Measurements from ENCODE around the gene HERC4.

DNA sequence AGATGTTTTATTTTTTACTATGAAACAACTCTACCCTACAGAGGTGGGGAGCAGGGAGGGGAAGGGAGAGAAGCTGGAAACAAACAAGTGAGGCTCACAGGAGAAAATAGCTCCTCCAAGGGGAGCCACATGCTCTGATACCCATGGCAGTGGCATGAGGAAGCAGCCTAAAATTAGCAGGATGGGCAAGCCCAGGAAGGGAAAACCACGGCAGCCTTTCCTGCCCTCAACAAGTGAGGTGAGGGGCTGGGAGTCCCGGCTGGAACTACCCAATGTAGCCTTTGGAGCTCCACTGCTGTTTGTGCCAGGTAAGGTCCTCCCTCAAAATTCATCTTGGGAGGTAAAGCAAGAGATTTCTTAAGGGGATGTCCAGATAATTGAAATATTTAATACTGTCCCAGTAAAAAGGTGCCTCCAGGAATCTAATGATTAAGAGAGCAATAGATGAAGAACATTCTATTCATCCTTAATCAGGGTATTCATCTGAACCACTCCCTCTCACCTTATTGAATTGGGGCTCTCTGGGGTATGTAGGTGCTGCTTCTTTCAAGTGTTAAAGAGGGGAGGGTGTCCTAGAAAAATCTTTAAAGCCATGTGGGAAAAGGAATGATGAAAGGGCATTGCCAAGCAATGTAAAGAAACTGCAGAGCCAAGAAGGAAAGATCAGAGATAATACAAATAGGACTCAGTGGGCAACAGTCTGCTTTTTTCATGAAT, 12.8 kb upstream of the HERC4 start:
- TF ChIP-seq POLR2A (IDR thresholded peaks at IDR 0.05; ENCODE audit: low read depth, low read length) = no peak
- no peak for TF ChIP-seq POLR2AphosphoS5 (IDR thresholded peaks at IDR 0.05; ENCODE audit: low read depth, low read length)

All from GM12892 (cell line).